ENCODE measurements around the gene PKIG. TPM values are rescaled to one million over a fixed set of nuclear protein-coding genes. Genes with fewer than 3 reads are reported as not detected.
"Not testable (repeated sequence)": the region's sequence is repeated elsewhere in the genome, so short reads cannot be mapped to it uniquely, and the experiment has no call there.

PKIG gene
- total RNA-seq, 1 donor from 2014 or later = 30.1 TPM

DNA sequence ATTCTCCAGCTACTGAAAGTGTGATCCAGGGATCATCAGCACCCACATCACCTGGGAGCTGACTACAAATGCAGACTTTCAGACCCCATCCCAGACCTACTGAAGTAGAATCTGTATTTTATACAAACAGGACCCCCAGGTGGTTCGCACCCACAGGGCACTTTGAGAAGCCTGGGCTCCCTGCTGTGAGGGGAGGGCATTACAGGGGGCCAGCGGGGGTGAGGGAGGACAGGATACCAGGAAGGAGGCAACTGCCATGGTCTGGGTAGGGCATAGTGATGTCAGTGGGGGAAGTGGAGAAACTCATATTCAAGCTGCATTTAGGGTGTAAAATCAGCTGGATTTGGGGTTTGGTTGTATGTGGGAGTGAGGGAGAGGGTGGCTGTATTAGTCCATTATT lies 71.2 kb downstream of the PKIG start:
- peaks cover 2% of the 10 kb centered on the region for H3K9me3 Mint-ChIP-seq (ENCODE audit: unreplicated experiment)
- H3K36me3 Mint-ChIP-seq (ENCODE audit: low read depth, unreplicated experiment) = no peaks in the 10 kb centered on the region
- Histone ChIP-seq H3K27ac (ENCODE audit: low read depth, low read length) (no peak overlapping the region), H3K4me3 (ENCODE audit: insufficient read depth, low read depth, low read length) (no peak overlapping the region), H3K4me1 (ENCODE audit: insufficient read depth, low read length) (peaks cover 17% of the 10 kb centered on the region), H3K9ac (ENCODE audit: low read length) (no peak overlapping the region), H3K27me3 (ENCODE audit: insufficient read depth, low read length) (peaks cover 15% of the 10 kb centered on the region), H4K20me1 (ENCODE audit: insufficient read depth, low read length) (no peaks in the 10 kb centered on the region), H3K36me3 (ENCODE audit: insufficient read depth, low read length) (no peaks in the 10 kb centered on the region), H2AFZ (ENCODE audit: low read depth, low read length) (no peak overlapping the region), H3K4me2 (ENCODE audit: low read length) (no peak overlapping the region), H3K79me2 (ENCODE audit: insufficient read depth, low read length) (no peaks in the 10 kb centered on the region), H3K9me3 (ENCODE audit: insufficient read depth, low read depth, low read length) (no peaks in the 10 kb centered on the region)
- FAIRE-seq = no peak
- H3K27ac Mint-ChIP-seq (ENCODE audit: unreplicated experiment) = no peak overlapping the region
- peaks cover 11% of the 10 kb centered on the region for H3K27me3 Mint-ChIP-seq (ENCODE audit: low read depth, unreplicated experiment)
- H3K4me1 Mint-ChIP-seq (ENCODE audit: low read depth, unreplicated experiment) = peaks cover 16% of the 10 kb centered on the region
- TF ChIP-seq, protein P1, sequence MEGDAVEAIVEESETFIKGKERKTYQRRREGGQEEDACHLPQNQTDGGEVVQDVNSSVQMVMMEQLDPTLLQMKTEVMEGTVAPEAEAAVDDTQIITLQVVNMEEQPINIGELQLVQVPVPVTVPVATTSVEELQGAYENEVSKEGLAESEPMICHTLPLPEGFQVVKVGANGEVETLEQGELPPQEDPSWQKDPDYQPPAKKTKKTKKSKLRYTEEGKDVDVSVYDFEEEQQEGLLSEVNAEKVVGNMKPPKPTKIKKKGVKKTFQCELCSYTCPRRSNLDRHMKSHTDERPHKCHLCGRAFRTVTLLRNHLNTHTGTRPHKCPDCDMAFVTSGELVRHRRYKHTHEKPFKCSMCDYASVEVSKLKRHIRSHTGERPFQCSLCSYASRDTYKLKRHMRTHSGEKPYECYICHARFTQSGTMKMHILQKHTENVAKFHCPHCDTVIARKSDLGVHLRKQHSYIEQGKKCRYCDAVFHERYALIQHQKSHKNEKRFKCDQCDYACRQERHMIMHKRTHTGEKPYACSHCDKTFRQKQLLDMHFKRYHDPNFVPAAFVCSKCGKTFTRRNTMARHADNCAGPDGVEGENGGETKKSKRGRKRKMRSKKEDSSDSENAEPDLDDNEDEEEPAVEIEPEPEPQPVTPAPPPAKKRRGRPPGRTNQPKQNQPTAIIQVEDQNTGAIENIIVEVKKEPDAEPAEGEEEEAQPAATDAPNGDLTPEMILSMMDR (IDR thresholded peaks at IDR 0.05; ENCODE audit: insufficient read depth, low read depth, low read length) = no peak
- no peak for TF ChIP-seq EZH2 (IDR thresholded peaks at IDR 0.05; ENCODE audit: insufficient read depth, low read length)
- no peak for DNase-seq (ENCODE audit: low read depth)
- peak overlapping the region; percentile 35 for H3K4me3 Mint-ChIP-seq (ENCODE audit: unreplicated experiment)

DNA sequence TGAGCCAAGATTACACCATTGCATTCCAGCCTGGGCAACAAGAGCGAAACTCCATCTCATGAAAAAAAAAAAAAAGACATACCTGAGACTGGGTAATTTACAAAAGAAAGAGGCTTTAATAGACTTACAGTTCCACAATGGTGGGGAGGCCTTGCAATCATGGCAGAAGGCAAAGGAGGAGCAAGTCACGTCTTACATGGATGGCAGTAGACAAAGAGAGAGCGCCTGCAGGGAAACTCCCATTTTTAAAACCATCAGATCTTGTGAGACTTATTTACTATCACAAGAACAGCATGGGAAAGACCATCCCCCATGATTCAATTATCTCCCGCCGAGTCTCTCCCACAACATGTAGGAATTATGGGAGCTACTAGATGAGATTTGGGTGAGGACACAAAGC lies 71.8 kb downstream of the PKIG start:
- not testable (repeated sequence) for H2AFZ ChIP-seq (ENCODE audit: low read depth, low read length); H3K27ac ChIP-seq (ENCODE audit: low read depth, low read length); H3K79me2 ChIP-seq (ENCODE audit: insufficient read depth, low read length); H3K4me3 Mint-ChIP-seq (ENCODE audit: unreplicated experiment); DNase-seq (ENCODE audit: low read depth); H3K36me3 ChIP-seq (ENCODE audit: insufficient read depth, low read length); H3K9me3 Mint-ChIP-seq (ENCODE audit: unreplicated experiment); H3K9me3 ChIP-seq (ENCODE audit: insufficient read depth, low read depth, low read length); H3K27ac Mint-ChIP-seq (ENCODE audit: unreplicated experiment); H3K4me3 ChIP-seq (ENCODE audit: insufficient read depth, low read depth, low read length); H3K9ac ChIP-seq (ENCODE audit: low read length); H3K4me2 ChIP-seq (ENCODE audit: low read length); H3K36me3 Mint-ChIP-seq (ENCODE audit: low read depth, unreplicated experiment); H4K20me1 ChIP-seq (ENCODE audit: insufficient read depth, low read length); H3K4me1 Mint-ChIP-seq (ENCODE audit: low read depth, unreplicated experiment); FAIRE-seq
- H3K27me3 Mint-ChIP-seq (ENCODE audit: low read depth, unreplicated experiment) = peaks cover 11% of the 10 kb centered on the region
- H3K27me3 ChIP-seq (ENCODE audit: insufficient read depth, low read length) = peaks cover 15% of the 10 kb centered on the region
- peaks cover 17% of the 10 kb centered on the region for H3K4me1 ChIP-seq (ENCODE audit: insufficient read depth, low read length)

DNA sequence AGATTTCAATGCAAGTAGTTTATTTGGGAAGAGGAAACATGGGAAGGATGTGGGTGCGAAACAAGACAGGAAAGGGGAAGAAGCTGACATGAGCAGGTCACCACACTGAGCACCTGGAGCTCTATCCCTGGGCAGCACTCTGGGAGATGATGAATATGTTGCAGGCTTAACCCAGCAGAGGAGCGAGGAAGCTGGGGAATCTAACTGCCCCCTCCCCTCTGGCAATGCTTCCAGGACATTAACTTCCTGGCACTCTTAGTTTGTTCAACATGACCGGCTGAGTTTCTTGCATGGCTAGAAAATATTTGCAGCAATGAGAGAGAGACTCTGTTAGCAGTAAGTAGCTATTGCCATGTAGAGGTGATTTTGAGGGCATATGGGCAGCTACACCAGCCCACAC lies 74.1 kb downstream of the PKIG start:
- FAIRE-seq = no peak
- TF ChIP-seq, protein P1 (IDR thresholded peaks at IDR 0.05; ENCODE audit: insufficient read depth, low read depth, low read length) = no peak
- TF ChIP-seq EZH2 (IDR thresholded peaks at IDR 0.05; ENCODE audit: insufficient read depth, low read length) = no peak

More for the DNA sequence above, 74.1 kb downstream of the PKIG start:
- Histone ChIP-seq H3K4me3 (ENCODE audit: insufficient read depth, low read depth, low read length) (no peak overlapping the region), H3K27ac (ENCODE audit: low read depth, low read length) (no peak overlapping the region), H3K4me1 (ENCODE audit: insufficient read depth, low read length) (peaks cover 7% of the 10 kb centered on the region), H2AFZ (ENCODE audit: low read depth, low read length) (no peak overlapping the region), H3K9me3 (ENCODE audit: insufficient read depth, low read depth, low read length) (peaks cover 4% of the 10 kb centered on the region), H3K9ac (ENCODE audit: low read length) (no peak overlapping the region), H3K4me2 (ENCODE audit: low read length) (no peak overlapping the region), H3K79me2 (ENCODE audit: insufficient read depth, low read length) (no peaks in the 10 kb centered on the region), H3K27me3 (ENCODE audit: insufficient read depth, low read length) (peaks cover 15% of the 10 kb centered on the region), H4K20me1 (ENCODE audit: insufficient read depth, low read length) (no peaks in the 10 kb centered on the region), H3K36me3 (ENCODE audit: insufficient read depth, low read length) (no peaks in the 10 kb centered on the region)
- Mint-ChIP-seq H3K36me3 (ENCODE audit: low read depth, unreplicated experiment) (peaks cover 4% of the 10 kb centered on the region), H3K4me1 (ENCODE audit: low read depth, unreplicated experiment) (peaks cover 6% of the 10 kb centered on the region), H3K27me3 (ENCODE audit: low read depth, unreplicated experiment) (peaks cover 15% of the 10 kb centered on the region), H3K9me3 (ENCODE audit: unreplicated experiment) (peaks cover 5% of the 10 kb centered on the region), H3K4me3 (ENCODE audit: unreplicated experiment) (no peak overlapping the region), H3K27ac (ENCODE audit: unreplicated experiment) (no peak overlapping the region)
- no peak for DNase-seq (ENCODE audit: low read depth)
